HG02610 (cell line): Measurements from ENCODE around the gene PLAC8.
"Not testable (repeated sequence)": the region's sequence is repeated elsewhere in the genome, so short reads cannot be mapped to it uniquely, and the experiment has no call there.

ENCODE experiments used
- ATAC-seq: cut with Tn5 transposase; IDR thresholded peaks from one replicate; pipeline ENCODE4 v1.9.1; 2021; ENCODE audit warnings: mild to moderate bottlenecking, moderate library complexity; ENCODE audit not compliant: unreplicated experiment

Gene PLAC8

GRCh38 chr4:83074086-83074704 is 40.3 kb downstream of the PLAC8 start:
- peak; percentile 89 for ATAC-seq

DNA sequence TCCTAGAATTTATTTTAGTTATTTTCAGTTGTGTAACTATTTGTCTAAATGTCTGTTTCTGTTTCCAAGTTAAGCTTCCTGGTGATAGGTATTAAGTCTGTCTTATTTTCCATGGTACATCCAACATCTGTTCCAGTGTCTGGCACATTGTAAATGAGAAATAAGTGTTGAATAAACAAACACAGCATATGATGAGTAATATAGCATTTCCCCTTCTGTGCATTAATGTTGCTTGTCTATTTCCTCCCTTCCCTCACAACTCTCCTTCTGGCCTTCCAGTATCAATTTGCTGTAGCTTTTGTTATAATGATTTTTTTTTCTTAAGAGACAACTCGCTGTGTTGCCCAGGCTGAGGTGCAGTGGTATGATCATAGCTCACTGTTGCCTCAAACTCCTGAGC is 43.4 kb downstream of the PLAC8 start:
- ATAC-seq = no peak

DNA sequence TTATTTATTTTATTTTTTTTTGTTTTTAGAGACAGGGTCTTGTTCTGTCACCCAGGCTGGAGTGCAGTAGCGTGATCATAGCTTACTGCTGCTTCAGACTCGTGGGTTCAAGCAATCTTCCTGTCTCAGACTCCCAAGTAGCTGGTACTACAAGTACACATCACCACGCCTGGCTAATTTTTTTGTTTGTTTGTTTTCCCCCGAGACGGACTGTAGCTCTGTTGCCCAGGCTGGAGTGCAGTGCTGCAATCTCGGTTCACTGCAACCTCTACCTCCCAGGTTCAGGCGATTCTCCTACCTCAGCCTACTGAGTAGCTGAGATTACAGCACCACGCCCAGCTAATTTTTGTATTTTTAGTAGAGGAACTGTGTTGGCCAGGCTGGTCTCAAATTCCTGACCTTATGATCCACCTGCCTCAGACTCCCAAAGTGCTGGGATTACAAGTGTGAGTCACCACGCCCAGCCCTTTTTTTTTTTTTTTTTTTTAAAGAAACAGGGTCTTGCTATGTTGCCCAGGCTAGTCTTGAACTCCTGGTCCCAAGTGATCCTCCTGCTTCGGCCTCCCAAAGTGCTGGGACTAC is 47.4 kb downstream of the PLAC8 start:
- no peak for ATAC-seq

- ATAC-seq = no peak
Observed at GRCh38 chr4:83065266-83065665, 49.3 kb downstream of the PLAC8 start.

GRCh38 chr4:83062739-83063138 is 51.8 kb downstream of the PLAC8 start:
- no peak for ATAC-seq

GRCh38 chr4:83054928-83055327 is 59.6 kb downstream of the PLAC8 start:
- no peak for ATAC-seq

DNA sequence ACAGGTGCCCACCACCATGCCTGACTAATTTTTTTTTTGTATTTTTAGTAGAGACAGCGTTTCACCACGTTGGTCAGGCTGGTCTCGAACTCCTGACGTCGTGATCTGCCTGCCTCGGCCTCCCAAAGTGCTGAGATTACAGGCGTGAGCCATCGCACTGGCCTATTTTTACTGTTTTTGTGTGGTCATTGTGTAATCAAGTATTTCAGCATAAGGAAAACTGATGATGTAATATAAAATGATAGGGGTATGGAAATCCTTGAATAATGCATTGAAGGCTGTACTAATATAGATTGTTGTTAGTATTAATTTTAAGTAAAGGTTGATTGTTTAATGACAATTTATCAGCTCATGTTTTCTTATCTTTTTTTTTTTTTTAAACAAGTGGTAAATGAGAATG is 65.7 kb downstream of the PLAC8 start:
- not testable (repeated sequence) for ATAC-seq

GRCh38 chr4:83046693-83047473 is 67.6 kb downstream of the PLAC8 start:
- no peak for ATAC-seq

DNA sequence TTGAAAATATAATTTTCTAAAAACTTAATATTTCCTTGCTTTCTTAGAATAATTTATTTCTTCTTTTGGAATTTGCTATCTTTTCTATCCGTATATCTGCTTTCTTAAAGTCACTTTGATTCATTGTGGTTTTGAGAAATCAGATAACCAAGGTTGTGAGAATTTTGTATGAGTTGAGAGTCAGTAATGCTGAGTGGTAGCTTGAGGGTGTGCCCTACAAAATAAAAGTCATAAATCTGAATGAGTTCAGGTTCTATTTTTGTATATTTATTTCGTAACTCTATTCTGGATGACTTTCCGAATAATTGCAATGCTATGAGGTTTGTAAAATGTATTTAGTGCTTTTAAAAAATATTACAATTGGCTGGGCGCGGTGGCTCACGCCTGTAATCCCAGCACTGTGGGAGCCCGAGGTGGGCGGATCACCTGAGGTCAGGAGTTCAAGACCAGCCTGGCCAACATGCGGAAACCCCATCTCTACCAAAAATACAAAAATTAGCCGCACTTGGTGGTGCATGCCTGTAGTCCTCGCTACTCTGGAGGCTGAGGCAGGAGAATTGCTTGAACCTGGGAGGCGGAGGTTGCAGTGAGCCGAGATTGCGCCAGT is 70.6 kb downstream of the PLAC8 start:
- no peak for ATAC-seq

DNA sequence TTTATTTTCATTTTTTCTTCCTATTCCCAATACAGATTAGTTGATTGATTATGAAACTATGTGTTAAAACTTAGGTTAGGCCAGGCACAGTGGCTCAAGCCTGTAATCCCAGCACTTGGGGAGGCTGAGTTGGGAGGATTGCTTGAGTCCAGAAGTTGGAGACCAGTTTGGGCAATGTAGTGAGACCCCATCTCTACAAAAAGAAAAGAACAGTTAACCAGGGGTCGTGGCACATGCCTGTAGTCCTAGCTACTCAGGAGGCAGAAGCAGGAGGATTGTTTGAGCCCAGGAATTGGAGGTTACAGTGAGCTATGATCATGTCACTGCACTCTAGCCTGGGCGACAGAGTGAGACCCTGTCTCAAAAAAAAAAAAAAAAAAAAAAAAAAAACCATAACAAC is 71.4 kb downstream of the PLAC8 start:
- ATAC-seq = not testable (repeated sequence)

- no peak for ATAC-seq
Observed at GRCh38 chr4:83040269-83040668, 74.3 kb downstream of the PLAC8 start.
